PC-3 (cell line): ENCODE measurements around the gene SLC35A4. TPM values are rescaled to one million over a fixed set of nuclear protein-coding genes. Genes with fewer than 3 reads are reported as not detected.

Experiments
- microRNA-seq: library from miRNA; unstranded; fragments of <30 nt; microRNA quantifications from one replicate; pipeline ENCODE4 v1.1.0, GENCODE V29; 2020; ENCODE audit not compliant: unreplicated experiment
- total RNA-seq: library from RNA; depleted of rRNA; stranded (reverse); fragments of >200 nt; gene quantifications from 2 replicates; pipeline ENCODE4 v1.2.3, GENCODE V29; 2014; rRNA removed

The SLC35A4 gene
- total RNA-seq, 1 experiment from 2014 or later: 25.0 TPM

Small RNA genes lying within 50 kb of the gene (microRNA-seq; reads per million reads assigned to microRNA genes)
- gene MIR6831: not detected

Other genes starting within 250 kb of the SLC35A4 start
- gene HBEGF, start 218.2 kb upstream of the SLC35A4 start, total RNA-seq: 82.6 and 85.9 TPM in 2 replicates
- gene SLC4A9, start 204.6 kb upstream of the SLC35A4 start, total RNA-seq: 0.29 TPM in 1 of 2 replicates, not detected in the other
- gene ANKHD1, start 163.0 kb upstream of the SLC35A4 start, total RNA-seq: 64.6 and 81.1 TPM in 2 replicates
- not detected in 2 replicates for gene EIF4EBP3, start 17.2 kb upstream of the SLC35A4 start, total RNA-seq
- gene SRA1, start 7.4 kb upstream of the SLC35A4 start, total RNA-seq: 48.6 and 55.8 TPM in 2 replicates
- gene APBB3, start 230 bp upstream of the SLC35A4 start, total RNA-seq: 11.4 and 13.6 TPM in 2 replicates
- gene CD14, start 68.3 kb downstream of the SLC35A4 start, total RNA-seq: not detected in 2 replicates
- 12.7 and 16.5 TPM in 2 replicates for gene TMCO6, start 74.6 kb downstream of the SLC35A4 start, total RNA-seq
- gene NDUFA2, start 82.8 kb downstream of the SLC35A4 start, total RNA-seq: 84.5 and 108 TPM in 2 replicates
- 87.5 and 117 TPM in 2 replicates for gene IK, start 83.0 kb downstream of the SLC35A4 start, total RNA-seq
- 21.2 and 27.2 TPM in 2 replicates for gene WDR55, start 100.1 kb downstream of the SLC35A4 start, total RNA-seq
- gene DND1, start 108.7 kb downstream of the SLC35A4 start, total RNA-seq: 0.75 and 1.1 TPM in 2 replicates
- 76.1 and 87.1 TPM in 2 replicates for gene HARS1, start 126.5 kb downstream of the SLC35A4 start, total RNA-seq
- 23.3 and 29.7 TPM in 2 replicates for gene HARS2, start 126.6 kb downstream of the SLC35A4 start, total RNA-seq
- 28.2 and 36.8 TPM in 2 replicates for gene ZMAT2, start 135.6 kb downstream of the SLC35A4 start, total RNA-seq
- not detected in 2 replicates for gene PCDHA1, start 221.3 kb downstream of the SLC35A4 start, total RNA-seq
- gene PCDHA2, start 230.0 kb downstream of the SLC35A4 start, total RNA-seq: not detected in 2 replicates
- gene PCDHA3, start 236.2 kb downstream of the SLC35A4 start, total RNA-seq: not detected in 2 replicates
- 1.5 and 1.6 TPM in 2 replicates for gene PCDHA4, start 242.2 kb downstream of the SLC35A4 start, total RNA-seq